ENCODE results near the gene RGS8. TPM values are rescaled to one million over a fixed set of nuclear protein-coding genes. Genes with fewer than 3 reads are reported as not detected.

The RGS8 gene
- total RNA-seq, 1 donor from 2014 or later: not detected

DNA sequence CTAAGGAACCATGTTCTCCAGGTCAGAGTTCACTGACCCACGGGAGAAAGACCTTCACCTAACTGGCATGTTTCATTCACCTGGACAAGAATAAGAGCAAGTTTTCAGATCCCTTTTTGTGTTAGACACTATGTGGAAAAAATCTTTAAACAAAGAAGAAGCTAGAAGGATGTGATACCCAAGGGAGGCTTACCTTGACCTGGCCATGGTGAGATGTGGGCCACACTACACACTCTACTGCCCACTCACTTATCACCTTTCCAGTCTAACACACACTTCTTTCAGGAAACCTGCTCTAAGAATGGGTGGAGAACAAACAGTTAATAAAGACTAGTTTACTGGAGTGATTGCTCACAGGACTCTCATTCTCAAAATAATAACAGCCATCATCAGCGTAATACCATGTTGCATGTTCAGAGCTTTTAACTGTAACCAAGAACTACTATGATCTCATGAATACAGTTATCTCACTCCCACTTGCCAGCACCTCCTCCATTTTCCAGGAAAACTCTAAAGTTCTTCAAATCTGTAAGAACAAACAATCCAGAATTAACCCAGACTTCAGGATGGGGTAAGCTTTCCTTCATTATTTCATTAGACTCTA is 1.4 kb downstream of the RGS8 start:
- no peaks in the 10 kb centered on the region for H3K36me3 Mint-ChIP-seq (ENCODE audit: low read depth, unreplicated experiment)
- peaks cover 3% of the 10 kb centered on the region for H3K4me1 Mint-ChIP-seq (ENCODE audit: unreplicated experiment)
- H3K27me3 Mint-ChIP-seq (ENCODE audit: unreplicated experiment): peaks cover 5% of the 10 kb centered on the region
- H3K9me3 Mint-ChIP-seq (ENCODE audit: unreplicated experiment): no peaks in the 10 kb centered on the region
- no peak overlapping the region for H3K27ac Mint-ChIP-seq (ENCODE audit: unreplicated experiment)
- TF ChIP-seq, protein P1, sequence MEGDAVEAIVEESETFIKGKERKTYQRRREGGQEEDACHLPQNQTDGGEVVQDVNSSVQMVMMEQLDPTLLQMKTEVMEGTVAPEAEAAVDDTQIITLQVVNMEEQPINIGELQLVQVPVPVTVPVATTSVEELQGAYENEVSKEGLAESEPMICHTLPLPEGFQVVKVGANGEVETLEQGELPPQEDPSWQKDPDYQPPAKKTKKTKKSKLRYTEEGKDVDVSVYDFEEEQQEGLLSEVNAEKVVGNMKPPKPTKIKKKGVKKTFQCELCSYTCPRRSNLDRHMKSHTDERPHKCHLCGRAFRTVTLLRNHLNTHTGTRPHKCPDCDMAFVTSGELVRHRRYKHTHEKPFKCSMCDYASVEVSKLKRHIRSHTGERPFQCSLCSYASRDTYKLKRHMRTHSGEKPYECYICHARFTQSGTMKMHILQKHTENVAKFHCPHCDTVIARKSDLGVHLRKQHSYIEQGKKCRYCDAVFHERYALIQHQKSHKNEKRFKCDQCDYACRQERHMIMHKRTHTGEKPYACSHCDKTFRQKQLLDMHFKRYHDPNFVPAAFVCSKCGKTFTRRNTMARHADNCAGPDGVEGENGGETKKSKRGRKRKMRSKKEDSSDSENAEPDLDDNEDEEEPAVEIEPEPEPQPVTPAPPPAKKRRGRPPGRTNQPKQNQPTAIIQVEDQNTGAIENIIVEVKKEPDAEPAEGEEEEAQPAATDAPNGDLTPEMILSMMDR (IDR thresholded peaks at IDR 0.05; ENCODE audit: unreplicated experiment): no peak
- DNase-seq (ENCODE audit: low spot score): no peak
- no peak overlapping the region for H3K4me3 Mint-ChIP-seq (ENCODE audit: unreplicated experiment)

DNA sequence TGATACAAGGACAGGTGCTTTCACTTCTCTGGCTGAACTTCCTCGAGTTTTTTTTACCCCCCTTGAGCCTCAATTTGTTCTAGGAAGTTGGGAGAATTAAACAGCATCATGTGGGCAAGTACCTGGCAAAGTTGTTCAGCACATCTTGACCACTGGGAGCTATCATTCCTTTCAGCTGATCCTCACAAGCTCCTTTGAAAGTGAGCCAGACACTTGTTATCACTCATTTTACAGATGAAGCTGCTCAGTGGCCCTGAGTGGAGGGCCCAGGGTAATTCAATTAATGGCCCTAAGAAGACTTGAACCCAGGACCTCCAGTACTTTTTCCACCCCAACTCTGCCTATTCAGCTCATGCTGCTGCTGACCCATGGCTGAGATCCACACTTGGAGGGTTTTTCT is 2.0 kb downstream of the RGS8 start:
- Mint-ChIP-seq H3K36me3 (ENCODE audit: low read depth, unreplicated experiment) (no peaks in the 10 kb centered on the region), H3K9me3 (ENCODE audit: unreplicated experiment) (no peaks in the 10 kb centered on the region), H3K4me1 (ENCODE audit: unreplicated experiment) (peaks cover 5% of the 10 kb centered on the region), H3K27ac (ENCODE audit: unreplicated experiment) (no peak overlapping the region), H3K4me3 (ENCODE audit: unreplicated experiment) (no peak overlapping the region), H3K27me3 (ENCODE audit: unreplicated experiment) (peaks cover 5% of the 10 kb centered on the region)
- TF ChIP-seq, protein P1 (IDR thresholded peaks at IDR 0.05; ENCODE audit: unreplicated experiment): no peak
- DNase-seq (ENCODE audit: low spot score): no peak

DNA sequence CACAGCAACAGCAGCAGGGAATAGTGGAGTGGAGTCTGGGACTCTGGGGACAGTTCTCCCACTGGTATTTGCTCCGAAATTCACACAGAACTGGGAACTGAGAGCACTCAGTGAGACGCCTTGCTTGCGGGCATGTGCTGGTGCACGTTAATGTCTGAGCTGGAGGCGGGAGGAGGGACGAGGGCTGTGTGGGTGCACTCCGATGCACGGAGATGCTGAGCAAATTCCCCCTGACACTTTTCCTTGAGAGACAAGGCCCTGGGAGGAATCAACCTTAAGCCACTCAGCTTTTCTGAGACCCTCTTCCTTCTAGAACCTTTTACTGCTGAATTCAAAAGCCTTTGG is 2.8 kb downstream of the RGS8 start:
- TF ChIP-seq, protein P1 (IDR thresholded peaks at IDR 0.05; ENCODE audit: unreplicated experiment): no peak
- peaks cover 7% of the 10 kb centered on the region for H3K27me3 Mint-ChIP-seq (ENCODE audit: unreplicated experiment)
- no peak overlapping the region for H3K27ac Mint-ChIP-seq (ENCODE audit: unreplicated experiment)
- no peaks in the 10 kb centered on the region for H3K36me3 Mint-ChIP-seq (ENCODE audit: low read depth, unreplicated experiment)
- no peaks in the 10 kb centered on the region for H3K9me3 Mint-ChIP-seq (ENCODE audit: unreplicated experiment)
- no peak for DNase-seq (ENCODE audit: low spot score)
- no peak overlapping the region for H3K4me3 Mint-ChIP-seq (ENCODE audit: unreplicated experiment)
- peaks cover 5% of the 10 kb centered on the region for H3K4me1 Mint-ChIP-seq (ENCODE audit: unreplicated experiment)

DNA sequence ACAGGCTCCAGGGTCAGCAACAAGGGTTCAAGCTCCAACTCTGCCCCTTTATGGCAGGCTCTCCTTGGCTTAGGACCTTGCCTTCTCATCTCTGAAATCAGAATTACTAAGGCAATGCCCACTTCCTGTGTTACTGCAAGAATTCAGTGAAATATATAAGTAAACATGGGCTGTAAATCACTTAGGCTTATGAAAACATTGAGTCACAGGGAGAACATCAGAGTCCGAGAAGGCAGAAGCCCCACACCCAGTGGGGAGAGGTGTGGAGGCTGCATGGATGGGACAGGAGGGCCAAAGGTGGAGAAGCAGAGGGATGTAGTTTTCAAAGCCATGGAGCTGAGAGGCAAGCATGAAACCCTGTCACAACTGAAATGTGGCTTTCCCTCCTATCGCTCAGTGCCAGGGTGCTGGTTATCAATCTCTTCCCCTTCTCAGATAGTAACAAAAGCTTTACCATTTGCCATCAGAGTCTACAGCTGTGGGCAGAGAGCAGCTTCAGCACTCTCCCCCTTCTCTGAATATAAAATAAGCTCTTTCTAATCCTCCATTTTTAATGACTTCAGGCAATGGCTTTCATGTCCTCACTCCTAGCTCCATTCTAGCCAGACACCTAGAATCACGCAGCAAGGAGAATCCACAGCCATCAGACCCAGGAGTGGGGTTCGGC is 3.4 kb downstream of the RGS8 start:
- Mint-ChIP-seq H3K27ac (ENCODE audit: unreplicated experiment) (no peak overlapping the region), H3K9me3 (ENCODE audit: unreplicated experiment) (no peaks in the 10 kb centered on the region), H3K27me3 (ENCODE audit: unreplicated experiment) (peaks cover 7% of the 10 kb centered on the region), H3K4me1 (ENCODE audit: unreplicated experiment) (peaks cover 5% of the 10 kb centered on the region), H3K36me3 (ENCODE audit: low read depth, unreplicated experiment) (no peaks in the 10 kb centered on the region), H3K4me3 (ENCODE audit: unreplicated experiment) (no peak overlapping the region)
- TF ChIP-seq, protein P1 (IDR thresholded peaks at IDR 0.05; ENCODE audit: unreplicated experiment): no peak
- DNase-seq (ENCODE audit: low spot score): no peak

DNA sequence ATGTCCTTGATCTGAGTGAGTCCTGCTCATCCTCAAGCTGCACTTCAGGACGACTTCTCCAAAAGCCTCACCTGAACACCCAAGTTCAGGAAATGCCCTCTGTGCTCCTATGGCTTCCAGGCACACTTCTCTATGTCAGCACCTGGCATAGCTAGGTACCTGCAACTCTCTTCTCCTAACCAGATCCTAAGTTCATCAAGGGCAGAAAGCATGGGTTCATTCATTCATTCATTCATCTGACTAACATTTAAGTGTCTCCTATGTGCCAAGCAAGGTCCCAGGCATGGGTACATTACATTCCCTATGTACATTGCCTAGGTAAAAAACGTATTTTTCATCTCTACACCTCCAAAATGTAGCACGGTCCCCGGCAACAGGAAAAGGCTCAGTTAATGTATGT is 4.0 kb downstream of the RGS8 start:
- Mint-ChIP-seq H3K4me1 (ENCODE audit: unreplicated experiment) (peaks cover 7% of the 10 kb centered on the region), H3K9me3 (ENCODE audit: unreplicated experiment) (no peaks in the 10 kb centered on the region), H3K4me3 (ENCODE audit: unreplicated experiment) (no peak overlapping the region), H3K27me3 (ENCODE audit: unreplicated experiment) (peaks cover 7% of the 10 kb centered on the region), H3K36me3 (ENCODE audit: low read depth, unreplicated experiment) (no peaks in the 10 kb centered on the region), H3K27ac (ENCODE audit: unreplicated experiment) (no peak overlapping the region)
- DNase-seq (ENCODE audit: low spot score): no peak
- TF ChIP-seq, protein P1 (IDR thresholded peaks at IDR 0.05; ENCODE audit: unreplicated experiment): no peak
